Memory B cell (primary cell): ENCODE results near the gene JAKMIP3.
"Not testable (repeated sequence)": the region's sequence is repeated elsewhere in the genome, so short reads cannot be mapped to it uniquely, and the experiment has no call there.

Experiments
- ATAC-seq: fragments of 150-1000 bp; cut with Tn5 transposase; 2 replicates; pipeline ENCODE4 v1.10.0; 2021; ENCODE audit warnings: low read depth, mild to moderate bottlenecking, moderate library complexity
- DNase-seq, 2 donors: peaks; one replicate each; pipeline ENCODE4 v3.0.0; 2022; ENCODE audit warnings: low spot score in 2 of 2
- H3K27ac Mint-ChIP-seq: one replicate; pipeline ENCODE4 v1.8.0; 2022; ENCODE audit warnings: mild to moderate bottlenecking, moderate library complexity, mixed read lengths
- H3K27me3 Mint-ChIP-seq: one replicate; pipeline ENCODE4 v1.8.0; 2022; ENCODE audit warnings: mixed read lengths
- H3K36me3 Mint-ChIP-seq: one replicate; pipeline ENCODE4 v1.8.0; 2022; ENCODE audit warnings: mild to moderate bottlenecking, mixed read lengths
- H3K4me1 Mint-ChIP-seq: one replicate; pipeline ENCODE4 v1.8.0; 2022; ENCODE audit warnings: mixed read lengths
- H3K4me3 Mint-ChIP-seq: one replicate; pipeline ENCODE4 v1.8.0; 2022; ENCODE audit warnings: mild to moderate bottlenecking, moderate library complexity, mixed read lengths
- H3K9me3 Mint-ChIP-seq: one replicate; pipeline ENCODE4 v1.8.0; 2022; ENCODE audit warnings: mixed read lengths

Gene JAKMIP3

DNA sequence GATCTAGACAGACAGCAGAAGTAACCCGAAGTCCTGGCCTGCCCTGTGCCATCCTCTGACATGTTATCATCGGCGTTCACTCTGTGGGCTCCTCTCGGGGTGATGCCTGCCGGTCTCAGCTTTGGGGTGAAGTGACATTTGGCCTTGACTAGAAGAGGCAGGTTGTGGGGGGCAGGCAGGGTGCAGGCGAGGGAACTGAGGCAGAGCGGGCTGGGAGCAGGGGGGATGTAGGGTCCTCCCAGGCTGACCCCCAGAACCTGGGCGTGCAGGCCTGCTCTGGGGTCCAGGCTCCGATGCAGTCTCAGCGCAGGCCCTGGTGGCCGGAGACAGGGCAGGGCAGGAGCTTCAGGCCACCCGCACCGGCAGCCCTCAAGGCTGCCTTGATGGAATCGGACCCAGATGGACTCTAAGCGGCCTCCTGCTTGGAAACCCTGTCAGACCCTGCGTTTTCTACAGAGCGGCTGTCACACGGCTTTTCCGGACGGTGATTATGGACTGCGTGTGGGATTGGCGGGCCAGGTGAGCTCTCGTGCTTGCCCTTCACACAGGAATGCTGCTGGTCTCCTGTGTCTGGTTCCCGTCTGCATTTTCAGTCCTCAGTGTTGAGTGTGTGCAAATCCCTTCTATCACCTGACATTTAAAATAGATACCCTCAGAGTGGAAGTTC is 842 bp upstream of the JAKMIP3 start:
- ATAC-seq, result no peak
- Mint-ChIP-seq H3K4me1 (peaks cover 5% of the 10 kb centered on the region), H3K27me3 (peaks cover 2% of the 10 kb centered on the region), H3K36me3 (no peaks in the 10 kb centered on the region), H3K27ac (no peak overlapping the region), H3K9me3 (no peaks in the 10 kb centered on the region), H3K4me3 (no peak overlapping the region)
- no peak for DNase-seq

DNA sequence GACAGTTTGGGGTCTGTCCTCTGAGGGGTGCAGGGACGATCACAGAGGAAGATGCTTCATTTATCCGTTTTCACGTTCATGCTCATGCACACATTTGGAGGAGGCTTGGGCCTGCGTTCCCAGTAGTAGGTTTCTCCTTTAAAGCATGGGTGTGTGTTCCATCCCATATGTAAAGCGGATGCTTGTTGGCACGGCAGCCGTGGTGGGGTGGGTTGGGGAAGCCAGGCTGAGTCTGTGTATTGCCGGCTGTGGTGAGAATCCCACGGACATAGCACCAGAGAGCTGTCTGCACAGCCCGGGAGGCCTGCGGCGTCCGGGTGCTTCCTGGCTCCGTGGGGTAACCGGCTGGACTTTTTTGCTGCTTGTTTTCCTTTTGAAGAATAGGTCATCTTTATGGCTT is 440 bp downstream of the JAKMIP3 start:
- H3K4me3 Mint-ChIP-seq, result peak overlapping the region; percentile 24
- no peak overlapping the region for H3K27ac Mint-ChIP-seq
- peaks cover 4% of the 10 kb centered on the region for H3K27me3 Mint-ChIP-seq
- H3K4me1 Mint-ChIP-seq, result peaks cover 5% of the 10 kb centered on the region
- no peak for ATAC-seq
- H3K36me3 Mint-ChIP-seq, result no peaks in the 10 kb centered on the region
- no peak for DNase-seq
- H3K9me3 Mint-ChIP-seq, result no peaks in the 10 kb centered on the region

DNA sequence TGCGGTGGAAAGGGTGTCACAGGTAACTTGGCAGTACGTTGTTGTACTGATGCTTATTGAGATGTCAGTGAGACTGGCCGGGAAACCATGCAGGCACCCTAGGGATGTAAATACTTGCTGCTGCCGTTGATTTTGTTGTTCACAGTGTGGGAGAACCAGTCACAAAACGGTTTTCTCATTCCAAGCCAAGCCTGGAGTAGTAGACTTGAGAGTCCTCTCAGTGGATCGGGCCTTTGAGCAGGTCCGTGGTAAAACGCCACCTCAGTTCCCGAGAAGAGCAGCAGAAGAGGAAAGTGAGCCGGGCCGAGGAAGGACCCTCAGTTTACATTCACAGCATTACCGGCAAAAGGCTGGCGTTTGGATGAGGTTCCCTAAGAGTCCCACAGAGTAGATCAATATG is 1.1 kb downstream of the JAKMIP3 start:
- no peak overlapping the region for H3K27ac Mint-ChIP-seq
- H3K4me1 Mint-ChIP-seq, result peaks cover 5% of the 10 kb centered on the region
- no peak overlapping the region for H3K4me3 Mint-ChIP-seq
- no peaks in the 10 kb centered on the region for H3K9me3 Mint-ChIP-seq
- DNase-seq (no peak), ATAC-seq (no peak)
- no peaks in the 10 kb centered on the region for H3K36me3 Mint-ChIP-seq
- peaks cover 4% of the 10 kb centered on the region for H3K27me3 Mint-ChIP-seq

DNA sequence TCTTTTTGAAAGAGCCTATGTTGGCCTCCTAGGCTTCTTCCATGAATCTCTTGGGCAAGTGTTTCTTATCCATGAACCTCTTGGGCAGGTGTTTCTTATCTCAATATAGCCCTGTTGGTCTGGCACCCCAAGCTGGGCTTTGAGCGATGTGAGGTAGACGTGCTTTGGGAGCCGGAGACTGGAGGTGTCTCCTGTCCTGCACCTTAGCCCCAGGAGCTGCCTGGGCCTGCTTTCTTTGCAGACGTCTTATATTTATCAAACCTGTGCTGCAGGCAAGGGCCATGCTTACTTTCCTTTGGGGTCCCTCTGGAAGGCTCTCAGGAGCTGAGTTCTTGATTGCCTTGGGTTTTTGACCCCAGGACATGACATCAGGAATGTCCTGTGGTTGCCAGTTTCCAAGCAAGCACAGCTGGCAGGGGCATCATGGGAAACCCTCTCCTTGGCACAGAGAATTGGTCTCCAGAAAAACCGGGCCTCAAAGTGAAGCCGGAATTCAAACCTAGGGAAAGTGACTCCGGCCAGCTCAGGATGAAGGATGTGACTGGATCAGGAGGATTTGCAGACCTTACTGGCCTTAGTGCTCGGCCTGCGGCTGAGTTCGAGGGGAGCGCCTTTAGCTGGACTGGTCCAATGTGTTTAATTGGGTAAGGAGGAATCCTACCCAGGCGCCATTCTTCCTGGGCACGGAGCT is 2.8 kb downstream of the JAKMIP3 start:
- Mint-ChIP-seq H3K27me3 (peaks cover 4% of the 10 kb centered on the region), H3K27ac (no peak overlapping the region), H3K4me3 (no peak overlapping the region), H3K9me3 (peaks cover 4% of the 10 kb centered on the region), H3K36me3 (peaks cover 4% of the 10 kb centered on the region), H3K4me1 (peaks cover 5% of the 10 kb centered on the region)
- ATAC-seq (no peak), DNase-seq (no peak)

DNA sequence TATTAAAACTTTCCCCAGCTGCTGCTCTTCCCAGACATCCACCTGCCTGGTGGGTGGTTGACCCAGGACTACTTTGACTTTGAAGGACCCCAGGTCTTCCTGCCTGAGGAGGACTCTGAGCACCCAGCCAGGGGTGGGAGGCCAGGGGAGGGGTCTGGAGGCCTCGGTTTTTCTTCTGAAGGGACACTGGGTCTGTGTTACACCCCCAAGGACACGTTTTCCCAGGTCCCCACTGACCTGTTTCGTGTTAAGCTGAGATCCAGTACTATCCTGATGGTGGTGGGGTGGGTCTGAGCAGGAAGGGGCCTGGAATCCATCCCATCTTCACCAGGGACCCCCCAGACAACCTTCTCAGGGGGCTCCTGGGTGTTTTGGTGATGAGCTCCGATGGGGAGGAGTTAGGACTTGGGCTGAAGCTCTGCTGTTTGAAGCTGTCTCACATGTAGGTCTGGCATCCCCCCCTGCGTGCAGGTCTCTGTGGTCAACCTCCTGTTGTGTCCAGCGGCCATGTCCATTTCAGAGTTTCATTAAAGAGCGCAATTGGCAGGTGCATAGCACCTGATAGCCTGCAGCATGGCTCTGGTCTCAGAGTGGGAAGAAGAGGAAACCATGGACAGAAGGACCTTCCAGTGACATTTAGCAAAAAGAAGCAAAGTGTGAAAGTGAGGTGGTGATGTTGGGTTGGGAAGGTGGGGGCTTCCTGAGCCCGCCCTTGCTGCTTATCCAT is 3.5 kb downstream of the JAKMIP3 start:
- peaks cover 5% of the 10 kb centered on the region for H3K4me1 Mint-ChIP-seq
- ATAC-seq, result no peak

DNA sequence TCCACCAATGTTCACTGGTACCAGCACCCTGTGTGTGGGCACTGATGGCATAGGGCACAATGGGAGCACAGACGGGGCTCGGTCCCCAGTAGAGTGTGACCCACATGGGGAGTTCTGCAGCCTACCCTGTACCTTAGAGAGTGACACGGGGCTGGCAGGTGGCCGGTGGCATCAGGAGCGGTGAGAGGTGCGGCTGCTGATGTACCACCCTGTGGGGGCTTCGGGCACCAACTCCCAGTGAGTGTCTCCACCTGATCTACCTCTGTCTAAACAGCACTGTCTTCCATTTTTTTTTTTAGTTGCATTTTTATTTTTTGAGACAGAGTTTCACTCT is 4.1 kb downstream of the JAKMIP3 start:
- H3K9me3 Mint-ChIP-seq, result peaks cover 8% of the 10 kb centered on the region
- H3K36me3 Mint-ChIP-seq, result peaks cover 4% of the 10 kb centered on the region
- peaks cover 4% of the 10 kb centered on the region for H3K27me3 Mint-ChIP-seq
- H3K4me3 Mint-ChIP-seq, result no peak overlapping the region
- no peak for ATAC-seq
- peaks cover 5% of the 10 kb centered on the region for H3K4me1 Mint-ChIP-seq
- DNase-seq, result no peak
- H3K27ac Mint-ChIP-seq, result no peak overlapping the region

More for the DNA sequence above, 3.5 kb downstream of the JAKMIP3 start:
- no peak overlapping the region for H3K27ac Mint-ChIP-seq
- H3K36me3 Mint-ChIP-seq, result peaks cover 4% of the 10 kb centered on the region
- no peak overlapping the region for H3K4me3 Mint-ChIP-seq
- no peak for DNase-seq
- peaks cover 4% of the 10 kb centered on the region for H3K27me3 Mint-ChIP-seq
- peaks cover 4% of the 10 kb centered on the region for H3K9me3 Mint-ChIP-seq

DNA sequence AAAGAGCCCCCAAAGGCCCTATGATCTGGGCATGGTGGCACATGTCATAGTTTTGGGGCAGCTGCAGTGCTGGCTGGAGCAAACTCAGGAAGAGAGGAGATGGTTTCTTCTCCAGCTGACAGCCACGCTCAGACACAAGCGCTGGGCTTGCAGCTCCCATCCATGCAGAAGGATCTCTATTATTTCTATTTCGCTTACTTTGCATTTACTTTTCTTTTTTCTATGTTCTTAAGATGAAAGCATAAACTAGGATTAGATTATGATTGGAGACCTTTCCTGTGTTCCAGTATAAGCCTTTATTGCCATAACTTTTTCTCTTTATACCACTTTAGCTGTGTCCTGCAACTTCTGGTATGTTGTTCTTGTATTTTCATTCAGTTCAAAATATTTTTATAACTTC is 5.0 kb downstream of the JAKMIP3 start:
- Mint-ChIP-seq H3K4me1 (peaks cover 5% of the 10 kb centered on the region), H3K36me3 (peaks cover 4% of the 10 kb centered on the region), H3K27ac (no peak overlapping the region), H3K9me3 (peaks cover 12% of the 10 kb centered on the region), H3K27me3 (peaks cover 4% of the 10 kb centered on the region), H3K4me3 (no peak overlapping the region)
- DNase-seq, result no peak
- ATAC-seq, result no peak

DNA sequence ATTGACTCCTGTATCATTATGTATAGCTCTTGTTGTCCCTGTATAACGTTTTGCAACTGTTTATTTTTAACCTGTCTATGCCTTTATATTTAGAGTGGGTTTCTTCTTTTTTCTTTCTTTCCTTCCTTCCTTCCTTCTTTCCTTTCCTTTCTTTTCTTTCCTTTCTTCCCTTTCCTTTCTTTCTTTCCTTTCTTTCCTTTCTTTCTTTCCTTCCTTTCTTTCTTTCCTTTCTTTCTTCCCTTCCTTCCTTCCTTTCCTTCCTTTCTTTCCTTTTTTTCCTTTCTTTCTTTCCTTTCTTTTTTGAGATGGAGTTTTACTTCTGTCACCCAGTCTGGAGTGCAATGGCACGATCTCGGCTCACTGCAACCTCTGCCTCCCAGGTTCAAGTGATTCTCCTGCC is 5.9 kb downstream of the JAKMIP3 start:
- Mint-ChIP-seq H3K4me3 (no peak overlapping the region), H3K9me3 (peaks cover 14% of the 10 kb centered on the region), H3K36me3 (peaks cover 4% of the 10 kb centered on the region), H3K27ac (no peak overlapping the region), H3K27me3 (peaks cover 4% of the 10 kb centered on the region), H3K4me1 (no peaks in the 10 kb centered on the region)
- DNase-seq (no peak), ATAC-seq (no peak)

DNA sequence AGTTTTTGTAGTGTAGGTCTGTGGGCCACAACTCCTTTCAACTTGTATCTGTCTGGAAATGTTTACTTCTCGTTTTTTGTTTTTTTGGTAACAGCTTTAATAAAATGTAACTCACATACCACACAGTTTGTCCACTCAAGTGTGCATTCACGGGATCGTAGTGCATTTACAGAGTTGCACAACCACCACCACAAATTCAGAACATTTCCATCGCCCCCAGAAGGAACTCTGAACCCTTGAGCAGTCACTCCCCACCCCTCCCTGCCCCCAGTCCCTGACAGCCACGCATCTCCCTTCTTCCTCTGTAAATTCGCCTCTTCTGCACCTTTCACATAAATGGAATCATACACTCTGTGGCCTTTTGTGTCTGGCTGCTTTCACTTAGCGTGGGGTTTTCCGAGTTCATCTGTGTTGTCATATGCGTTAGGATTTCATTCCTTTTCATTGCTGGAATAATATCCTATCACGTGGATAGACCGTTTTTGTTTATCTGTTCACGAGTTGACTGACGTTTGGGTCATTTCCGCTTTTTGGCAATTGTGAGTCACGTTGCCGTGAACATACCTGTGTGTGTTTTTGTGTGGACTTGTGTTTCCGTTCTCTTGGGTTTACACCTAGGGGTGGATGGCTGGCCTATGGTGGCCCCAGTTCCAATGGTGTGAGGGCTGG is 10.3 kb downstream of the JAKMIP3 start:
- Mint-ChIP-seq H3K9me3 (peaks cover 14% of the 10 kb centered on the region), H3K4me1 (no peaks in the 10 kb centered on the region), H3K36me3 (peaks cover 4% of the 10 kb centered on the region), H3K27ac (no peak overlapping the region), H3K4me3 (no peak overlapping the region), H3K27me3 (peaks cover 5% of the 10 kb centered on the region)
- DNase-seq (no peak), ATAC-seq (no peak)

DNA sequence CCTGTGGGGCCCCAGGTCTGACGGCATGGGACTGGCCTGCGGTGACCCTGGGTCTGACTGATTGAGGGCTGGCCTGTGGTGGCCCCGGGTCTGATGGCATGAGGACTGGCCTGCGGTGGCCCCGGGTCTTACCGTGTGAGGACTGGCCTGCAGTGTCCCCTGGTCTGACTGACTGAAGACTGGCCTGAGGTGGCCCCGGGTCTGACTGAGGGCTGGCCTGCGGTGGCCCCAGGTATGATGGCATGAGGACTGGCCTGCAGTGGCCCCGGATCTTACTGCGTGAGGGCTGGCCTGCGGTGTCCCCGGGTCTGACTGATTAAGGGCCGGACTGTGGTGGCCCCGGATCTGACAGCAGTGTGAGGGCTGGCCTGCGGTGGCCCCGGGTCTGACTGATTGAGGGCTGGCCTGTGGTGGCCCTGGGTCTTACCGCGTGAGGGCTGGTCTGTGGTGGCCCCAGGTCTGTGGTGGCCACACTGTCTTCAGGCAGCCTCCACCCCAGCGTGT is 10.9 kb downstream of the JAKMIP3 start:
- Mint-ChIP-seq H3K36me3 (peaks cover 4% of the 10 kb centered on the region), H3K9me3 (peaks cover 14% of the 10 kb centered on the region), H3K4me3 (no peak overlapping the region), H3K4me1 (no peaks in the 10 kb centered on the region), H3K27me3 (peaks cover 5% of the 10 kb centered on the region), H3K27ac (no peak overlapping the region)
- no peak for DNase-seq
- ATAC-seq, result no peak

DNA sequence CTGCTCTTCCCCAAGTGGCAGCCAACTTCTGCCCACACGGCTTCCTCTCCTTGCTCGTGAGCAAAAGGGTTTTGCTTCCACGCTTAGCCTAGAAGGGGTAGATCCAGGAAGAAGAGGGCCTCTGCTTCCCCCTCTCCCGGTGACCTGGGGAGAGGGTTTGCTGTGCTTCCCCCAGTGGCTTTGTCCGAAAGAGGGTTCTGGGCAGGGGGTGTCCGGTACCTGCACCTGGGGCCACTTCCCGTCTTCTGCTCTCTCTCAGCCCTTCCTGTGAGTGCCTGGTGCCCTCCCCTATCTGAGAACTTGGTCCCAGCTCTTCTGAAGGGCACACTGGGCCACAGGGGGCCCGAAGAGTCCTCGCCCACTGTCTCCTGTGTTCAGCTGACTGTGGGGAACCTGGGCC is 11.3 kb downstream of the JAKMIP3 start:
- DNase-seq (no peak), ATAC-seq (no peak)
- Mint-ChIP-seq H3K4me3 (no peak overlapping the region), H3K36me3 (peaks cover 4% of the 10 kb centered on the region), H3K9me3 (peaks cover 14% of the 10 kb centered on the region), H3K4me1 (no peaks in the 10 kb centered on the region), H3K27me3 (peaks cover 5% of the 10 kb centered on the region), H3K27ac (no peak overlapping the region)

DNA sequence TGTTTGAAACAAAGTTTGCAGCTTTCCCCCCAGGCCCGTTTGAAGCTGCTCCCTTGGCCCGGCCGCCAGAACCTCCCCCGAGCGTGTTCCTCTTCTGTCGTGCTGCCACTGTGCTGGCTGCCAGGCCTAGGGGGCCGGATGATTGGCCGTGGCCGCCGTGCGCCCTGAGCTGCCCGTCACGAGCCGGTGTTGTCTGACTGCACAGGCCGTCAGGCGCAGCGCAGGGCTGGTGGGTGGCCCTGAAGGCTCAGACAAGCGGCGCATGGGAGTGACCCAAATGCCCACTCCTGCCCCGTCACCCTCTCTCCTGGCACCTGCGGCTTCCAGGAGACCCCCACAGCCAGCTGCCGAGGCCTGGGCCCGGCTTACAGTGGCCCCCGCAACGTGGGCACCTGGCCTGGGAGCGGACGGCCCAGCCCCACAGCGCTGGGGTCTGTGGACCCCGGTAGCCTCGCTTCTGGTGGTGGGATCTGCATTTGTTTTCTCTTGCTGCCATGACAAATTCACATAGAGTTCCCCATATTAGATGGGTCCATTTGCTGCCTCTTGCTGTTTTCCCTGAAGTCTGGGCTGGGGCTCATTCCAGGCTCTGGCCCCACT is 13.1 kb downstream of the JAKMIP3 start:
- Mint-ChIP-seq H3K27ac (no peak overlapping the region), H3K4me1 (no peaks in the 10 kb centered on the region), H3K27me3 (peaks cover 5% of the 10 kb centered on the region), H3K9me3 (peaks cover 12% of the 10 kb centered on the region), H3K36me3 (no peaks in the 10 kb centered on the region), H3K4me3 (no peak overlapping the region)
- ATAC-seq (no peak), DNase-seq (no peak)

DNA sequence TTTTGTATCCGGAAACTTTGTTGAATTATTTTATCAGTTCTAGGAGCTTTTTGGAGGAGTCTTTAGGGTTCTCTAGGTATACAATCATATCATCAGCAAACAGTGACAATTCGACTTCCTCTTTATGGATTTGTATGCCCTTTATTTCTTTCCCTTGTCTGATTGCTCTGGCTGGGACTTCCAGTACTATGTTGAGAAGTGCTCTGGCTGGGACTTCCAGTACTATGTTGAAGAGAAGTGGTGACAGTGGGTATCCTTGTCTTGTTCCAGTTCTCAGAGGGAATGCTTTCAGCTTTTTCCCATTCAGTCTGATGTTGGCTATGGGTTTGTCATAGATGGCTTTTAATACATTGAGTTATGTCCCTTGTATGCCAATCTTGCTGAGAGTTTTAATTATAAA is 18.6 kb downstream of the JAKMIP3 start:
- H3K9me3 Mint-ChIP-seq, result peaks cover 12% of the 10 kb centered on the region
- DNase-seq, H3K27ac Mint-ChIP-seq, H3K27me3 Mint-ChIP-seq, ATAC-seq, H3K4me3 Mint-ChIP-seq, H3K36me3 Mint-ChIP-seq, H3K4me1 Mint-ChIP-seq: not testable (repeated sequence)

DNA sequence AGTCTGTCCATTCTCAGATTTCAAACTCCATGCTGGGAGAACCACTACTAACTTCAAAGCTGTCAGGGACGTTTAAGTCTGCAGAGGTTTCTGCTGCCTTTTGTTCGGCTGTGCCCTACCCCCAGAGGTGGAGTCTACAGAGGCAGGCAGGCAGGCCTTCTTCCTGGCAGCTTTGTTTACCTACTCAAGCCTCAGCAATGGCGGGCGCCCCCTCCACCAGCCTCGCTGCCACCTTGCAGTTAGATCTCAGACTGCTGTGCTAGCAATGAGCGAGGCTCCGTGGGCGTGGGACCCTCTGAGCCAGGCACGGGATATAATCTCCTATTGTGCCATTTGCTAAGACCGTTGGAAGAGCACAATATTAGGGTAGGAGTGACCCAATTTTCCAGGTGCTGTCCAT is 27.5 kb downstream of the JAKMIP3 start:
- not testable (repeated sequence) for H3K4me3 Mint-ChIP-seq, H3K4me1 Mint-ChIP-seq, H3K27ac Mint-ChIP-seq, ATAC-seq, H3K36me3 Mint-ChIP-seq, H3K9me3 Mint-ChIP-seq, DNase-seq
- peaks cover 19% of the 10 kb centered on the region for H3K27me3 Mint-ChIP-seq
